Adrenal gland (tissue), 12 donors: ENCODE data around the gene TSPEAR. TPM values are rescaled to one million over a fixed set of nuclear protein-coding genes. Genes with fewer than 3 reads are reported as not detected.

Experiments
- DNase-seq, 7 donors: peaks; one replicate each; pipeline ENCODE4 v3.0.0-alpha.2; 2019 to 2020
- H3K27ac ChIP-seq, 5 donors: fragments of 200-600 bp; sonication (generic) in 4 of 5; 1 replicate in 3 of 5; 2 replicates in 2 of 5; pipeline versions ENCODE4 v1.5.1 to v1.8.0; 2016 to 2020; ENCODE audit warnings: mild to moderate bottlenecking in 1 of 5
- H3K27me3 ChIP-seq: fragments of 200-600 bp; 2 replicates; pipeline ENCODE4 v1.8.0; 2021
- H3K36me3 ChIP-seq, 2 donors: fragments of 200-600 bp; replicated peaks in 1 of 2; 1 replicate in 1 of 2; 2 replicates in 1 of 2; pipeline versions ENCODE4 v1.5.1 to v1.8.0; 2018 to 2022
- H3K4me1 ChIP-seq, 2 donors: fragments of 200-600 bp; replicated peaks in 1 of 2; 1 replicate in 1 of 2; 2 replicates in 1 of 2; pipeline versions ENCODE4 v1.5.1 to v1.8.0; 2018 to 2021
- H3K4me3 ChIP-seq, 4 donors: fragments of 200-600 bp; sonication (generic) in 3 of 4; one replicate each; pipeline ENCODE4 v1.5.1; 2016 to 2018
- H3K9me3 ChIP-seq, 3 donors: fragments of 200-600 bp; sonication (generic) in 1 of 3; replicated peaks in 1 of 3; 1 replicate in 2 of 3; 2 replicates in 1 of 3; pipeline versions ENCODE4 v1.5.1 to v1.8.0; 2016 to 2021
- POLR2A ChIP-seq, 2 donors: fragments of 450-650 bp; IDR thresholded peaks; one replicate each; pipeline ENCODE4 v1.6.1; 2017; ENCODE audit warnings: antibody characterized with exemption in 2 of 2, mild to moderate bottlenecking in 2 of 2, moderate library complexity in 1 of 2
- WGBS, 4 donors: extraction: QIAGEN DNeasy Blood & Tissue Kit in 2 of 4; methylation state at CpG; one replicate each; pipeline versions ENCODE4 v1.1.5 to v1.1.7; 2013 to 2017; 5-methylcytosine and 5-hydroxymethylcytosine counted together
- intact Hi-C, 2 donors: fragments of 100-400 bp; cut with DNase I; formaldehyde crosslinking; loops; one replicate each; pipeline versions ENCODE4 v1.14.1 to v1.15.0; 2022 to 2023
- polyA plus RNA-seq, 3 donors: library from polyadenylated mRNA; stranded (reverse); fragments of 200-250 nt in 2 of 3; fragments of 350-450 nt in 1 of 3; fragmentation: Illumina TruSeq in 1 of 3; extraction: RNeasy Lipid Tissue Mini Kit (QIAGEN cat#74804) in 1 of 3; gene quantifications; one replicate each; pipeline ENCODE4 v1.2.3, GENCODE V29; 2013 to 2014
- total RNA-seq, 9 donors: library from RNA; depleted of rRNA in 4 of 9; stranded (reverse); fragments of >200 nt in 4 of 9; fragments of 120-200 nt in 1 of 9; fragmentation: NEBNext Ultra II Directional in 1 of 9; extraction: Animal tissue kit (Norgen Biotek cat#: 25700) in 1 of 9; gene quantifications; one replicate each; pipeline versions ENCODE4 v1.1.0 to v1.2.4, GENCODE V29; 2013 to 2023
- TF ChIP-seq, protein P1 (sequence below), 6 experiments: fragments of 450-650 bp in 4 of 6; fragments of 200-600 bp in 2 of 6; sonication (generic) in 1 of 6; IDR thresholded peaks; 1 replicate in 5 of 6; 2 replicates in 1 of 6; pipeline versions ENCODE4 v1.5.1 to v1.8.0; 2016 to 2021; ENCODE audit warnings: antibody characterized with exemption in 6 of 6, mild to moderate bottlenecking in 2 of 6, moderate library complexity in 1 of 6
- donor health status: healthy with polysubstance abuse.
- donor health status: Bipolar disorder and iron deficiency.
- donor health status: DM: yes; HTN: yes; CAD: no.
- donor health status: DM: no; HTN: no; CAD: no.
- donor health status: DM: no; HTN: no; CAD: no.
- donor health status: DM: yes; HTN: yes; CAD: no.

TSPEAR gene
- total and polyA plus RNA-seq, 12 donors, result not detected

DNA sequence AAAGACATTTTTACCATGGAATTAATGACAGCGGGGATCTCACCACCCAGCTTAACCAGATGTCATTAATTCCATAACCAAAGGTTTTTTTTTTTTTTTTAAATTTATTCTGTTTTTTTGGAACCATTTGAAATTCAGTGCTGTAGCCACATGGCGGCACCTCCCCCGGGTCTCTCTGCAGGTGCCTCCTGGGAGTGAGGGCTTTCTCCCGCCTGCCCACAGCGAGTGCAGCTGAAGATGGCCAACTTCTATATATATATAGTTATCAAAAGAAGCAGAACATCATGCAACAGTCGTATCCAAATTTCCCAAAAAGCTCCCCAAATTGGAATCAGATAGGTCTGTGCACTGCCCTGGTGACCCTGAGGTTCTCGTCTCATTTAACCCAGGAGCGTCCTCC, 95.9 kb downstream of the TSPEAR start:
- intact Hi-C loops, result no loop called here
- H3K27ac ChIP-seq, result no peak overlapping the region
- no peak for DNase-seq
- no peaks in the 10 kb centered on the region for H3K36me3 ChIP-seq
- 62 to 78% (median 74%) methylated on average over 6 to 8 of the region's 8 CpGs for WGBS, 4 donors
- H3K9me3 ChIP-seq, result no peaks in the 10 kb centered on the region
- H3K4me1 ChIP-seq, result no peaks in the 10 kb centered on the region
- H3K4me3 ChIP-seq, result no peak overlapping the region
- TF ChIP-seq, protein P1, sequence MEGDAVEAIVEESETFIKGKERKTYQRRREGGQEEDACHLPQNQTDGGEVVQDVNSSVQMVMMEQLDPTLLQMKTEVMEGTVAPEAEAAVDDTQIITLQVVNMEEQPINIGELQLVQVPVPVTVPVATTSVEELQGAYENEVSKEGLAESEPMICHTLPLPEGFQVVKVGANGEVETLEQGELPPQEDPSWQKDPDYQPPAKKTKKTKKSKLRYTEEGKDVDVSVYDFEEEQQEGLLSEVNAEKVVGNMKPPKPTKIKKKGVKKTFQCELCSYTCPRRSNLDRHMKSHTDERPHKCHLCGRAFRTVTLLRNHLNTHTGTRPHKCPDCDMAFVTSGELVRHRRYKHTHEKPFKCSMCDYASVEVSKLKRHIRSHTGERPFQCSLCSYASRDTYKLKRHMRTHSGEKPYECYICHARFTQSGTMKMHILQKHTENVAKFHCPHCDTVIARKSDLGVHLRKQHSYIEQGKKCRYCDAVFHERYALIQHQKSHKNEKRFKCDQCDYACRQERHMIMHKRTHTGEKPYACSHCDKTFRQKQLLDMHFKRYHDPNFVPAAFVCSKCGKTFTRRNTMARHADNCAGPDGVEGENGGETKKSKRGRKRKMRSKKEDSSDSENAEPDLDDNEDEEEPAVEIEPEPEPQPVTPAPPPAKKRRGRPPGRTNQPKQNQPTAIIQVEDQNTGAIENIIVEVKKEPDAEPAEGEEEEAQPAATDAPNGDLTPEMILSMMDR (IDR thresholded peaks at IDR 0.05), result no peak
- no peak for TF ChIP-seq POLR2A (IDR thresholded peaks at IDR 0.05)
- no peaks in the 10 kb centered on the region for H3K27me3 ChIP-seq

DNA sequence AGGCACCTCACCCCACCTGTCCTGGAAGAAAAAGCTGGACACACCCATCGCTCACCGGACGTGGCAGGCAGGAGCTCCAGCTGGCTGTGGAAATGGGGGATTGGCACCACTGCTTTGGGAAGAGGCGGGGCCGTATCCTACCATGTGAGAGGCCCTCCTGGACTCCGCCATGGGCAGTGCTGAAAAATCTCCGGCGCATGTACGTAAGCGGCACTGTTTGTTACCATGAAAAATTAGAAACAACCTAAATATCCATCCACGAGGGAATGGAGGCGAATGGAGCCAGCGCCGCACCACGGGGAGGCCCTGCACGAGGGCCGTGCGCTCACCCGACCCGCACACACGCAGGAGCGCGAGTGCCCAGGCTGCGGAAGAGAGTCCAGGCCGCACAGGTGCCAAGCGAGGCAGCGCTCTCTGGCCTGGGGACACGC, 96.4 kb downstream of the TSPEAR start:
- no peaks in the 10 kb centered on the region for H3K27me3 ChIP-seq
- WGBS, 4 donors, result 86 to 90% (median 87%) methylated on average over 21 to 28 of the region's 28 CpGs

DNA sequence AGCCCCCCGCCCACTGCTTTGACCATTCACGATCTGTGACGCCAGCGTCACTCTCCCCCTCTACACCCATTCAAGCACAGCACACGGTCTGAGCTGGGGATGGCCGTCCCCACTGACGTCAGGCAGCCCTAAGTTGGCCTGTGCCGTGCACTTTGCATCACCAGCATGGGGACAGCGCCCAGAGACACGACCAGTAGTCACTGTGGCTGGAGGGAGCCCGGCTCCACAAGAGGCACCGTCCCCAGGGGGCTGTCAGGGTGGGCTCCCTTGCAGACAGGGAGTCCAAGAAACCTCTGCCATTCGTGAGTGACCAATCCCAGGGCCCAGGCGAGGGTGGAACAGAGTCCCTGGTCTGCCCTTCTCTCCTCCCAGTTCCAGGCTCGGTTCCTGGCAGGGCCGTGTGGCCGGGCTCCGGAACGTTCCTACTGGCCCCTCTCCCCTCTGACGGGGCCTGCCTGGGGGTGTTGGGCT, 97.2 kb downstream of the TSPEAR start:
- TF ChIP-seq, protein P1 (IDR thresholded peaks at IDR 0.05), result no peak
- TF ChIP-seq POLR2A (IDR thresholded peaks at IDR 0.05), result no peak
- no peaks in the 10 kb centered on the region for H3K36me3 ChIP-seq
- DNase-seq, result no peak
- H3K4me1 ChIP-seq, result no peaks in the 10 kb centered on the region
- H3K27me3 ChIP-seq, result no peaks in the 10 kb centered on the region
- intact Hi-C loops, result no loop called here
- WGBS, 4 donors, result 74 to 88% (median 77%) methylated on average over 10 to 20 of the region's 20 CpGs
- H3K4me3 ChIP-seq, result no peak overlapping the region
- H3K9me3 ChIP-seq, result no peaks in the 10 kb centered on the region
- no peak overlapping the region for H3K27ac ChIP-seq

More for the DNA sequence above, 96.4 kb downstream of the TSPEAR start:
- Histone ChIP-seq H3K27ac (no peak overlapping the region), H3K36me3 (no peaks in the 10 kb centered on the region), H3K4me3 (no peak overlapping the region), H3K9me3 (no peaks in the 10 kb centered on the region), H3K4me1 (no peaks in the 10 kb centered on the region)
- intact Hi-C loops, result no loop called here
- DNase-seq, result no peak
- no peak for TF ChIP-seq POLR2A (IDR thresholded peaks at IDR 0.05)
- TF ChIP-seq, protein P1 (IDR thresholded peaks at IDR 0.05), result no peak

DNA sequence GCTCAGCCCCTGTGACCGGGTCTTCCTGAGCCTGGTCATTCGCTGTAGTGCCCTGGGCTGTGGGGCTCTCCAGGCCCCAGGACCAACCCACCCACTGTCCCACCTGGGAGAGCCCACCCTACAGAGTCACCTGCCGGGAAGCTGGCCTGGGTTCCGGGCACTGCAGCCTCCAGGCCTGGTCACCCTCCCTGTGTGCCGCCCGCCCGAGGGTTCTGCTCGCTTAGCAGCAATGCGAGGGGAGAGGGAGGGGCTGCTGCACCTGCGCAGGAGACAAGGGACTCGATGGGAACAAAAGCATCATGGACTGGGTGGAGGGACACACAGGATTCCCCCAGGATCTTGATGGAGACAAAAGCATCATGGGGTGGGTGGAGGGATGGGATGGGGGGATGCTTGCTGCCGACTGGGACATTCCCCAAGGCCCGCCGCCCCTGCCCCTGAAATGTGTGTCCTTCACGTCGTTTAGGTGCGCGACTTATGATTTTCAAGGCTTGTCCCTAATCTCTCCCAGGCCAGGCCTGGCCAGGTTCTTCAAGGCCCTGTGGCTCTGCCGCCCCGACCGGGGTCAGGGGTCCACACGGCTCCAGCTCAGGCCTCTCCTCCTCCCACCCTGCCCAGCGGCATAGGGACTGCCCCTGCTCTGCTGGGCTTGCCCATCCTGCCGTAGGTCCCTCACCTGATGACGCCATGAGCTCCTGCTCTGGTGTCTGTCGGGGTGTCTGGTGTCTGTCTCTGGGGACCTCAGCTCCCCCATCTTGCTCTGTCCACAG, 97.8 kb downstream of the TSPEAR start:
- WGBS, 4 donors, result 75 to 84% (median 80%) methylated on average over 10 to 26 of the region's 26 CpGs
- intact Hi-C loops, result no loop called here
- no peak for TF ChIP-seq POLR2A (IDR thresholded peaks at IDR 0.05)
- TF ChIP-seq, protein P1 (IDR thresholded peaks at IDR 0.05), result no peak
- no peaks in the 10 kb centered on the region for H3K9me3 ChIP-seq
- DNase-seq, result no peak
- no peaks in the 10 kb centered on the region for H3K4me1 ChIP-seq
- no peak overlapping the region for H3K27ac ChIP-seq
- H3K27me3 ChIP-seq, result no peaks in the 10 kb centered on the region
- no peak overlapping the region for H3K4me3 ChIP-seq
- no peaks in the 10 kb centered on the region for H3K36me3 ChIP-seq
